ENCODE measurements around the gene NDUFB6.
"Not testable (repeated sequence)": the region's sequence is repeated elsewhere in the genome, so short reads cannot be mapped to it uniquely, and the experiment has no call there.

NDUFB6 gene

DNA sequence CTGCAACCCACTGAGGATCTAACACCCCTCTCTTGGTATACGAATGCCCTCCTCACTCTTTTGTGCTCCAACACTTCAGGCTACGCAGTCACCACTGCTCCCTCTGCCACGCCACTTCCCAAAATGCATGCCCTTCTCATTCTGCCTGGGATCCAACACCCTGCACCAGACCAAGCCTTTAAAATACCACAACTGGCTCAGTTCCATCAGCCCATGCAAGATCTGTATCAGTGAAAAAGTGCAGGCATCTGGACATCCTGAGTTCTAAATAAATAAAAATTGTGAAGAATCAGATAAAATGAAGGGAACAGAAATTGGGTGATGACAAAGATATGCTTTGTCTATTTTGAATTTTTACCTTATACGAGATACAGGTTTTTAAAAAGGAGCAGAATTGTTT, 2.7 kb downstream of the NDUFB6 start:
- no peak for DNase-seq

DNA sequence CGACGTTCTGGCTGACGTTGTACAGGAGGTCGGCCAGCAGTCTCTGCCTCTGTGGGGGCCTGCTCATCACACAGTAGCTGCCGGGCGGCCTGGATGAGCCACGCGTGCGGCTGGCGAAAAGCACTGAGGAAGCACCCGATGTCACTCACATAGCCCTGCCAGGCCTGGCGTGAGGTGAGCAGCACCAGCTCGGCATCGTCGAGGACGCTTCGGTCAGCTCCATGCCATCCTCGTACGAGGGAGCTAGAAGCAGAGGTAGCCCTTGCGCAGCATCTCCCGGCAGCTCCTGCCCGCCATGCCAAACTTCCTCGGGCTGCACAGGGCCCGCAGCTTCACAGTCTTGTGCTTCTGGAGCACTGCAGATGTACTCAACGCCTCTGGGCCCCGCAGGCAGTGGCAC, 6.2 kb downstream of the NDUFB6 start:
- DNase-seq: no peak

DNA sequence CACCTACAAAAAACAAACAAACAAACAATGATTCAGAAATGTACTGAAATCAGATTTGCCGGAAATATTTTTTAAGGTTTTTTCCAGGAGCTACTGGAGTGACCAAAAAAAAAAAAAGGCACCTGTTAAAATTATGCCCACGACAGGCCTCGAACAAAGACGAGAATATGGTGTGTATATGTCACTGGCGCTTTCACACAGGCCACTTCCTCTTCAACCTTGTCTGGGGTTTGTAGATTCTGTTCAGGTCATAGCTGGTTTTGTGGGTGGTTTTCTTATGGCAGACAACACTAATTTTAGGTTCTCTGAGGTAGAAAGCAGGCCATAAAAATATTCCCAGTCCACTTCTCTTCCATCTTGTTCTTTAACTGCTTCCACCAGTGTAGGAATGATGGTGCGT, 7.0 kb downstream of the NDUFB6 start:
- DNase-seq: no peak

DNA sequence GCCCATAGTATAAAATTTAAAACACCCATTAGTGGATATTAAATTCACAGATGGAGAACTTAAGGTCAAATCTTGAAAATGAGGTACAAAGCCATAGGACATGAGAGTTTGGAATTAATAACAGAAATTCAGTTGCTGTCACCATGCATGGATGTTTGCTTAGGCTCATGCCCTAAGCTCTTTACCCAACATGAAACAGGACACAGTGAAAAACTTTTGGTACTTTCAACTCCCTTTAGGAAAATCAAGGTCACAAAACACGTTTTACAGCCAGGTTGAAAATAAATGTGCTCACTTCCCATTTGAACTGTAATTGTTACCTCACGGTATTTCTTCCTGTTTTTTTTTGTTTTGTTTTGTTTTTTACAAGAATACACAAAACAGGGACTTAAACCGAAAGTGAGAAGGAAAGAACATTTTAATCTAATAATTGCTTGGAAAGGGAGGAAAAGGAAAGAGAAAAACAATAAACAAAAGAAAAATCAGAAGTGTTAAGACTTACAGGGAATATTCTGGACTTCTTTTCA, 14.5 kb downstream of the NDUFB6 start:
- no peak for DNase-seq

DNA sequence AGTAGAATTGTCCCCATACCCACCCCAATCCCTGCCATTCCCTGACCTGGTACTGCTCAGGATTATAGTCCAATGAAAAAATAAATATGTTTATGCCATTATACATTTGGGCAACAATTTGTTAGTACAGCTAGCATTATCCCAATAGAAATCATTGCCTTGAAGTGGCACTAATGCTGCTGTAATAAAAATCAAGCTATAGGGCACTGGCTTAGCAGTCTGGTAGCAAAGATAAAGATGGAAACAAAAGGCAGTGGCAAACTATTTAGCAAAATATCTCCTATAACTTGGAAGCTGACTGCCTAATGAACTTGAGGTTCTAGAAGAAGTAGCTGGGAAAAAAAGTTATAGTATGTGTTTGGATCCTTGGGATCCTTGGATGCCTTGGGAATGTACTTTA, 18.4 kb downstream of the NDUFB6 start:
- no peak for DNase-seq

DNA sequence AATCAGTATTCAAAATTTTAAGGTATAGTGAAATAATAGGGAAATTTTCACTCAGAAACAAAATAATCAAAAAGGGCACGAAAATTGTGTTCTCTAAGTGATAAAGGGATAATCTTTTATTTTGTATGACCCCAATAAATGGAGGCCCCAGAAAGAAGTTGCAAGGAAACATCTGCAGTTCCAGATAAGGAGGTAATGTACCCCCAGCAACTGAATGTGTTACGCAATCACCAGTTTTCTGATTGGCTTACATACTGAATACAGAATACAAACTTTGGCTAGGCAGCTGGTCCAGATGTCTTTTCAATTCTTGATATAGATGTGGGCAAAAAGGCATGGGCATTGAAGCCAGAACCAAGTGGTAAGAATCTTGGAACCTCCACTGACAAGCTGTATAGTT, 18.9 kb downstream of the NDUFB6 start:
- no peak for DNase-seq

DNA sequence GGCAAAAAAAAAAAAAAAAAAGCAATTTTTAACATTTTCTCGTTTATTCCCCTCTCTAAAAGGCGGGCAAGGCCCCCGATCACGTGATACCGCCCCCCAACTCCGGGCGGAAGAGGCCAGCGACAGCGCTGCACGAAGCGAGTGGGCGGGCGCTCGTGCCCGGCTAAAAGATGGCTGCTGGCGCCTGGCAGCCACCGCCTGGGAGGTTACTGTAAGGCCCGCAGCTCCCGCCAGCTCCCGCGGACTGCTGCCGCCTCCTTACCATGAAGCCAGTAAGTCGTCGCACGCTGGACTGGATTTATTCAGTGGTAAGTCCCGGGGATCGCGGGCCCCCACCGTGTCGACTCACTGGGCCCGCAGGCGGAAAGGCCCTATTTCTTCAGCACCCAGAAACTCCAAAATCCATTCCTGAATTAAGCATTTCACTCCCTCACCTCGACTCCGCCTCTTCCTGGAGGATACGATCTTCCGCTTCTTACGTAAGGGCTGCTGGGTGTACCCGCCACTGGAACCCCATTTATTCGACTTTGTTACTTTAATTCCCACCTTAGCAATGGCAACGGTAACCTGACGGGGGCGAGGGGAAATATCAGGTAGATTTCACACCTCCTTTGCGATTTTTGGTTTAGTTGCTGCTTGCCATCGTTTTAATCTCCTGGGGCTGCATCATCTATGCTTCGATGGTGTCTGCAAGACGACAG, 20.6 kb downstream of the NDUFB6 start, which contains the start of the genes SMIM27 and TOPORS:
SMIM27 (plus strand) TSS at position 156 of the 701 bp plus-strand sequence; CDS start at position 264, 108 bp downstream.
TOPORS (minus strand) TSS at position 415 of the 701 bp plus-strand sequence; CDS start at position 265, 150 bp downstream.
- DNase-seq: peak; percentile 93

DNA sequence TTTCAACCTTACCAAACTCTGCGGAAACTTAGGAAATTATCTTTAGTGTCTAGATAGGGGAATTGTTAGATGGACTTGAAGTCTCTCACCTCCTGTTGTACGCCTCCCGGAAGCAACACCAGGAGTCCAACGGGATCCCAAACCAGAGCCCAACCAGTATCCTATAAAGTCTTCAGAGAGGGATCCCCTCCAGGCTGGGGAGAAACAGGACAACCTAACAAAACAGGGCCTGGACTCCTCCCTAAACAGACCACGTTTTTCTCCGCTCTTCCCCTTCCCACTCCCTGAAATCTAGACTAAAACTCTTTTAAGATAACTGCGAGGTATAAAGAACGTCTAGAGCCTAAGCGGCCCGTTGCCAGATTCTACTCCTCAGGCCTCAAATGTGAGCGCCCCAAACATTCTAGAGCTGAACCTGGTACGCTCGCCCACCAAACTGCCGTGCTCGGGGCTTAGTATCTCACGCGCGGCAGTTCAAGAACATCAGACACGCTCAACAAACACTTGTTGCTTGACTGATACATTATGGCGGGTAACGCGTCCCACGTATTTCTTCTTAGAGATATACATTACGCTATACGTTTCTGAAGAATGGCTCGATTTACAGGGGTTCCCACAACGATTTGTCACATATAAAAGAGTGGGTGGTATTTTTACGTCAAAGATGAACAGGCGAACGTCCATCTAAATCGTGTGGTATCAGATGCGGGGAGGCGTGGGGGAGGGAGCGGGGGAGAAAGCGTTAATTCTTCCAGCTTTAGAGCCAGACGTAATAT, 21.5 kb downstream of the NDUFB6 start:
- peak; percentile 43 for DNase-seq

DNA sequence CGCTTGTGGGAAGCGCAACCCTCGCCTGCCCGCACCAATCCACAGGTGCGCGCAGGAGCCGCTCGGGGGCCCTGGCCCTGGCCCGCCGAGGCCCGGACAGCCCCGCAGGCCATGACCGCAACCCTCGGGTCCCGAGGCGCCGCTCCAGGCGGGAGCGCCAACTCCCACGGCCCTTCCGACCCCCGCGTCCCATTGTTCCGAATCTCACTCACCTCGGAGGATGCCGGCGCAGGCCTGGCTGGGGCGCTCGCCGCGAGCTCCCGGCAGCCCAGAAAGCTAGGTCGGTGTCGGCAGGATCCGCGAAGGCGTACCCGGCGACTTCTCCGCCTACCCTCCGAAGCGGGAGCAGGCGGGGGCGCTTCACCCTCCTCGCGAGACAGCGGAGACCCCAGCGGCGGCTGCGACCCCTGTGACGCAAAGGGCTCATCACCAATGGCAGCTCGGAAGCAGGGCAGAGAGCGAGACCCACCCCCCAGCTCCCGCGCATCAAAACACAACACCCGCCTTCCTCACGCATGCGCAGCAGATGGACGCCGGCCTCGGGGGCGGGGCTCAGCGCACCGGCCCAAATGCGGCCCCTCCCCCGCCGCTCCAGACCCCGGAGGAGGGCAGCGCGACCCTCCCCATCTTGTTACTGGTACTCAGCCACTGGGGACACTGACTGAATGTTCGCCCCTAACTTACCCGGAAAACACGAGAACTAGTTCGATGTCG, 22.2 kb downstream of the NDUFB6 start:
- peak; percentile 95 for DNase-seq

DNA sequence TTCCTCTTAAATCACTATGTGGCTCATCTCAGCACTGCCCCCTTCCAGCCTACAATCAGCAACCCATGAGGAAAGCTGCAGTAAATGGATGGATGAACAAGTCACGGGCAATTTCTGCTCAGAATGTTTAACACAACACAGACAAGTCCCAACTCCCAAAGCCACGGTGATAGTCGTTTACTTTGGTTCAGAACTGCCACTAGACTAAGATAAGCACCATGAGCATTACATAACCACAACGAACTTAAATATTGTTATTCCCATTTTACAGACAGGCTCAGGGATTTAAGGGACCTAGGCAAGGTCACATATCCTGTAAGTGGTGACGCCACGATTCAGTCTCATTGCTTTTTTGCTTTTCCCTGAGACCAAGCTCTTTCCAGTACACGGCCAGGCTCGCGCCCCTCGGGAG, 22.8 kb downstream of the NDUFB6 start:
- DNase-seq: peak; percentile 1

DNA sequence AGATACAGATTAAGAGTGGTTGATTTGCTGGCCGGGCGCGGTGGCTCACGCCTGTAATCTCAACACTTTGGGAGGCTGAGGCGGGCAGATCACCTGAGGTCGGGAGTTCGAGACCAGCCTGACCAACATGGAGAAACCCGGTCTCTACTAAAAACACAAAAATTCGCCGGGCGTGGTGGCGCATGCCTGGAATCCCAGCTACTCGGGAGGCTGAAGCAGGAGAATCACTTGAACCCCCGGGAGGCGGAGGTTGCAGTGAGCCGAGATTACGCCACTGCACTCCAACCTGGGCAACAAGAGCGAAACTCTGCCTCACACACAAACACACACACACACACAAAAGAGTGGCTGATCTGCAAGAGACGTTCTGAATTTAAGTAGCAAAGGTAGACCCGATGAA, 24.7 kb downstream of the NDUFB6 start:
- DNase-seq: not testable (repeated sequence)

DNA sequence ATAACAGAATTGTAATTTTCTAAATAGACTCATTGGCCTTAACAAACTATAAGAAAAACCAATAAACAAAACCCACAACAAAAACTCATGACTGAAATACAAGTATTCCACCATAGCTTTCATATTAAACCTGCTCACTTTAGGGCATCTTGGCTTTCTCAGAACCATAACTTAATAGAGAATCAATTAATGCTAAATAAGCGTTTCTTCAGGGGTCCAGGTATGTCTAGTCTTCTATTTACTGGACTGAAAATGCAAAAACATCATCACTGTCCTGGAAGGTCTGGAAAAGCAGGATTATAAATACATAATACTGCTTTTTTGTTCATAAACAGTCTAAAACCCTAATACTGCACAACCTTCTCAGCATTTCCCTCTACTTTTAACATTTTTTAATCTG, 27.1 kb downstream of the NDUFB6 start:
- DNase-seq: no peak

DNA sequence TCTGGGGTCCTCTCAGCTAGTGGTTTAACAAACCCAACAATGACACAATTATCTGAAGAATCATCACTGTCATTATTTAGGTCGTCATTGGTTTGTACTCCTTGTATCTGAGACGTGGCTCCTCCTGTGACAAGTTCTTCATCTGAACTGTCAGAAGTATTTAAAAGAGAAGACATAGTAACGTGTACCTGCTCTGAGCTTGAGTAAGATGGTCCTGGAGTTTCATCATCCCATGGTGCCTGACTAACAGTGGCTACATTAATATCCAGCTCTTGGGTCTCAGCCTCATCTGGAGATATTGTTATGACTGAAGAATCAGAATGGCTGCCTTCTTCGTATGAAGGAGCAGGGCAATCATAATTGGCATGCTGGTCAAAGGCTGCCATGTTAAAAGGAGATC, 29.9 kb downstream of the NDUFB6 start:
- DNase-seq: no peak

DNA sequence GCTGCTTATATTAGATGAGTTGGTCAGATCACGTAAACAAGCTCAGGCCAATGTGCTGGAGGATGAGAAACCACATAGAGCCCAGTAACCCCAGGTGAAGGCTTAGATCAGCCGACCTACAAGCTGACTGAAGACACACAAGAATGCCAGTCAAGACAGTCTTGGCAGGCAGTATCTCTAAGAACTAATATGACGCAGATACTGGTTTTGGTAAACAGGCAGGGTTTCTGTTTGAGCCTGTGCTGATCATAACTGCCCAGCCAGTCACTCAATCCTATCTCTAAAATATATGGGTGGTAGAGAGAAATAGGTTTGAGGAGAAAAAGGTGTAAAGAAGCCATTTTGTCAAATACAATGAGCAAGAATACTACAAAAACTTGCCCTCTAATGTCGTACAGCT, 39.1 kb downstream of the NDUFB6 start:
- no peak for DNase-seq

DNA sequence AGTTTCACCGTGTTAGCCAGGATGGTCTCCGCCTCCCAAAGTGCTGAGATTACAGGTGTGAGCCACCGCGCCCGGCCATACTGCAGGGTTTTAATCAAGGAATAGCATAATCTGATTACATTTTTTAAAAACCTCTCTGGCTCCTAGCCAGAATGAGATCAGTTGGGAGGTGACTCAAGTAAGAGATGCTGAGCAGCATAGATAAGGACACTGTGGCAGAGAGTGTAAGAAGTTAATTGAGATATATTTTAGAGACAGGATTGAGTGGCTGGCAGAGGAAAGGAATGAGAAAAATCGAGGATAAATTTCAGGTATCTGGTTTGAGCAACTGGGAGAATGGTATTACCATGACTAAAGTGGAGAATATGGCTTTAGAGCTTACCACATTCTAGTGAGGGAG, 39.6 kb downstream of the NDUFB6 start:
- DNase-seq: no peak

DNA sequence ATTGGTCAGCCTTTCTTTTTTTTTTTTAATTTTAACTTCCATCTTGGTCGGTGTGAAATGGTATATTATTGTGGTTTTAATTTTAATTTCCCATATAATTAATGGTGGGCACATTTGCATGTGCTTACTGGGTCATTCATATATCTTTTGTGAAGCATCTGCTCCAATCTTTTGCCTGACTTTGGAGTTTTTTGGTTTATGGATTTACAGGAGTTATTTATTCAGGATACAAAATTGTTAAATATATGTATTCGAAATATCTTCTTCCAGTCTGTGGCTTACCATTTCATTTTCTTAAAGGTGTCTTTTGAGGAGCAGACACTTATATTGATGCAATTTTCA, 46.3 kb downstream of the NDUFB6 start:
- DNase-seq: no peak

DNA sequence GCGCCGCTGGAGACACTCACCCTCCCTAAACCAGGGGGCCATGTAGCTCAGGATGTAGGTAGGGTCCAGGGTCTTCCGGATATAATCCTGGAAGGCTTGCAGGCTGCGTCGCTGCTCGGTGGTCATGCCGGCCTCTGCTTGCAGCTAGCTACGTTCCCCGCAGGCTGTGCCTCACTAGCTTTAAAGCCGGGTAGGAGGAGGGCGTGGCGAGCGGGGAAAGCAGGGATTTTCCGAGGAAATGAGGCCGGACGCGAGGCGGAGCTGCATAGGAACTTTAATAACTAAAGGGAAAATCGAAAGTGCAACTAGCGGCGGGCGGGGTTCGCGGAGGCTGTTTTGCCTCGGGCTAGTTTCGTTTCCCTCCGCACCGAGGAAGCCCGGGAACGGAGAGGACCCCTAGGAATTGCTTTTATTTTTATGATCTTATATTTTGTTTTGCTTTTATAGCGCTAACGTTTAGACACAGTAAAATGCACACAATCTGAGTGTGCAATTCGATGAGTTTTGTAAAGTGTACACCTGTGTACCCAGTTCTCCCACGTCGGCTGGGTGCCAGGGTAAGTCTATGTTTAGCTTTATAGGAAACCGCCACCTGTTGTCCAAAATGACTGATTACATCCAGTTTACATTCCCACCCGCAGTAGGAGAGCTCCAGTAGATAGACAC, 46.8 kb downstream of the NDUFB6 start, which contains the start of gene RIGI:
RIGI (minus strand) TSS at position 156 of the 666 bp plus-strand sequence; CDS start at position 126, 30 bp downstream.
- DNase-seq: peak; percentile 76

DNA sequence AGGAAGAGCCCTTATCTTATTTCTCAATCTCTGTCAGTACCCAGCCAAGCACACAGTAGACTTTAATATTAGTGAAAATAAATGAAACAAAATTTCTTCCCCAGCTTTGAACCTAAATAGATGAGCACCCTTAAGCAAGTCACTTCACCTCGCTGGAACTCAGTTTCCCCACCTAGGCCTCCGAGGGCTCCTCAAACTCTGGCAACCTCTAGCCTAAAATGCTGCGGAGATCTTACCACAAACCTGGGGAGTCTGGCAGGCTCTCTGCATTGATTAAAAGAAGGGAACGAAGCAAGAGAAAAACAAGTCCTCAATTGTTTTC, 47.3 kb downstream of the NDUFB6 start:
- no peak for DNase-seq

DNA sequence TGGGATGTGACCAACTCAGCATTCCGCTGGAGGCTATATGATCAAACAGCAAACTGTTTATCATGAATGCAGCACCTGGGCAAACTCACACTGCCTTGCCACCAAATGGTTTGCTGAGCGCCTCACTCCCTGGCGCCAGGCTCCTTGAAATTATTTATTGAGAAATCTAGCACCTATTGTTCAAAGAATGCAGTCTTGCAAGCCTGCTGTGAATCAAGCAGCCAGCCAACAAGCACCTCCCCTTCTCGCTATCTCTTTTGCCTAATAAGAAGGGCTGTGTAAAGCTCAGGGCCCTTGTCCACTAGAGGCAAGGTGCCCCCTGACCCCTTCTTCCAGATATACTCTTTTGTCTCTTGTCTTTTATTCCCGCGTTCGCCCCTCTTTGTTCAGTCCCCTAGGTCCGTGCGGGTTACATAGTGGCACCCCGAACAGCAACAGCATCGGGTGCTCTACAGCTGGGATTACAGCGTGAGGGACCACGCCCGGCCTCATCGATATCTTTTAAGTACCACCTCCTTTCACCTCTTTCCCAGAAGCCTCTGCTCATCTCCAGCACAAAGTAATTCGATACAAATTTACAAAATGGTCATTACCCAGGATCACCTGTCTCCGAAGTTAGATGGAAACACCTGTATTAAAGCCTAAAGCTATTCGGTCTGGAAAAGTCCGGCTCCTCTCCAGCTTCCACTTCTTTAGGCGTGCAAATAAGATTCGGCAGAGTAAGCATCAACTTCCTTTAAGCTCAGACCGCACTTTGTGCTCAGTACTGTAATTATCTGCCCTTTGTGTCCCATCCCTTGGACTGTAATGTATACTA, 47.9 kb downstream of the NDUFB6 start:
- DNase-seq: peak; percentile 11

DNA sequence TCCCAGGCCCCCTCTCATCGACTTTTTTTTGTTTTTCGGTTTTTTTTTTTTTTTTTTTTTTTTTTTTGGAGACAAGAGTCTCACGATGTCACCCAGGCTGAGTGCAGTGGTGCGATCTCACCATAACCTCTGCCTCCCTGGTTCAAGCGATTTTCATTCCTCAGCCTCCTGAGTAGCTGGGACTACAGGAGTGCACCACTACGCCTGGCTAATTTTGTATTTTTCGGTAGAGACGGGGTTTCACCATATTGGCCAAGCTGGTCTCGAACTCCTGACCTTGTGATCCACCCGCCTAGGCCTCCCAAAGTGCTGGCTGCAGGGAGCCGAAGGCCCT, 48.4 kb downstream of the NDUFB6 start:
- DNase-seq: not testable (repeated sequence)

DNA sequence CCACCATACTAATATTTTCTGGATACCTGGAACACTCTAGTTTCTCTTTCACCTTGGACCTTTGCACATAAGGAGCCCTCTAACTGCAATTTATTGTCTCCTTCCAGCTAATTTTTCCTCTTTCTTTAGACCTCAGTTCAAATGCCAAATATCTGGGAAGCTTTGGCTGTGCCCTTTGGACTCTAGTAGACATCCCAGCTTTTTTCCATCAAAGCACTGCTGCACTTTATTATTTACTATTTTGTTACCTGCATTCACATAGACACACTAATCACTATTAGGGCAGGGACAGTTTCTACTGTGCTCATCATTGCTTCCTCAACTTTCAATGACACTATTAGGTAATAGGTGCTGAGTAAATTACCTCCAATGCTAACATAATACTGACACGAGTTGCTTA, 49.0 kb downstream of the NDUFB6 start:
- no peak for DNase-seq

DNA sequence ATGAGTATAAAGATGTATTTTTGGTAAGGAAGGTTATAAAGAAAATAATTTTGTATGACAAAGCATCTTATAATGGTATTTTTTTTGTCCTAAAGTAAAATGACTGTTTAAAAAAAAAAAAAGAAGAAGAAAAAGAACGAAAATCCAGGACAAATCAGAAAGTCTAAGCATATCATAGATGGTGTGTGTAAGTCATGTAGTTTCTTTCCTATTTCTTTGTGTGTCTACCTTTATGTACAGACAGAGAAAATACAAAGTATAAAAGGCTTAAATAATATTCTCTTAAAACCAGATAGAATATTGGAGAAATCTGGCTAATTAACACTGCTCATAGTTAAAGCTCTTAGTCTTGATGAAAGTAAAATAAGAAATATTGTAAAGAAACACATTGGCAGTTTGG, 54.7 kb downstream of the NDUFB6 start:
- DNase-seq: no peak
